Keratinocyte (primary cell): ENCODE results near the gene FNDC3B. TPM values are rescaled to one million over a fixed set of nuclear protein-coding genes. Genes with fewer than 3 reads are reported as not detected.

Experiments used
- DNase-seq: peaks from one replicate; pipeline ENCODE4 v3.0.0-alpha.2; 2011; ENCODE audit warnings: low read depth, missing footprints, low spot score
- FAIRE-seq: peaks from 2 replicates; lab custom pipeline; 2011; peaks lifted over from hg19 to GRCh38; lab: Jason Lieb, UNC
- H2AFZ ChIP-seq: 2 replicates; pipeline ENCODE4 v1.6.0; 2012; ENCODE audit warnings: low read length, control low read depth, inconsistent platforms; ENCODE audit not compliant: control insufficient read depth
- H3K27ac ChIP-seq: 2 replicates; pipeline ENCODE4 v1.5.1; 2011; ENCODE audit warnings: low read length; ENCODE audit not compliant: control insufficient read depth, insufficient read depth
- H3K27me3 ChIP-seq: 3 replicates; pipeline ENCODE4 v1.6.0; 2011; ENCODE audit warnings: low read length; ENCODE audit not compliant: control insufficient read depth, insufficient read depth; ENCODE audit errors: extremely low read depth
- H3K36me3 ChIP-seq, 2 experiments: 2 replicates in 1 of 2; 3 replicates in 1 of 2; pipeline ENCODE4 v1.5.1; 2011; ENCODE audit warnings: low read length in 2 of 2, mild to moderate bottlenecking in 1 of 2; ENCODE audit not compliant: control insufficient read depth in 2 of 2, insufficient read depth in 2 of 2; ENCODE audit errors: extremely low read depth in 1 of 2
- H3K4me1 ChIP-seq: 3 replicates; pipeline ENCODE4 v1.5.1; 2011; ENCODE audit warnings: low read length; ENCODE audit not compliant: control insufficient read depth, insufficient read depth; ENCODE audit errors: extremely low read depth
- H3K4me2 ChIP-seq: 3 replicates; pipeline ENCODE4 v1.6.0; 2011; ENCODE audit warnings: low read depth, low read length; ENCODE audit not compliant: control insufficient read depth, insufficient read depth; ENCODE audit errors: extremely low read depth
- H3K4me3 ChIP-seq, 3 experiments: fragments of 200-600 bp in 1 of 3; sonication (generic) in 1 of 3; 2 replicates in 2 of 3; 3 replicates in 1 of 3; pipeline ENCODE4 v1.5.1; 2011 to 2016; ENCODE audit warnings: low read length in 3 of 3, mild to moderate bottlenecking in 3 of 3, control low read depth in 2 of 3, inconsistent platforms in 1 of 3, low read depth in 1 of 3, mixed read lengths in 1 of 3, mixed run types in 1 of 3, moderate library complexity in 1 of 3; ENCODE audit not compliant: control insufficient read depth in 2 of 3, insufficient read depth in 2 of 3; ENCODE audit errors: extremely low read depth in 1 of 3
- H3K79me2 ChIP-seq: 2 replicates; pipeline ENCODE4 v1.6.0; 2012; ENCODE audit warnings: low read length; ENCODE audit not compliant: control insufficient read depth, insufficient read depth
- H3K9ac ChIP-seq: 3 replicates; pipeline ENCODE4 v1.6.0; 2011; ENCODE audit warnings: low read length; ENCODE audit not compliant: control insufficient read depth, insufficient read depth; ENCODE audit errors: extremely low read depth
- H3K9me1 ChIP-seq: 3 replicates; pipeline ENCODE4 v1.6.0; 2011; ENCODE audit warnings: low read length; ENCODE audit not compliant: control insufficient read depth, insufficient read depth; ENCODE audit errors: extremely low read depth
- H3K9me3 ChIP-seq: 2 replicates; pipeline ENCODE4 v1.5.1; 2012; ENCODE audit warnings: low read depth, low read length; ENCODE audit not compliant: control insufficient read depth
- H4K20me1 ChIP-seq: 3 replicates; pipeline ENCODE4 v1.6.0; 2011; ENCODE audit warnings: low read length; ENCODE audit not compliant: control insufficient read depth, insufficient read depth; ENCODE audit errors: extremely low read depth
- CTCF ChIP-seq, 3 experiments: IDR thresholded peaks in 1 of 3; conservative IDR thresholded peaks in 1 of 3; optimal IDR thresholded peaks in 1 of 3; 2 replicates in 2 of 3; 3 replicates in 1 of 3; pipeline versions ENCODE3 to v1.5.1; 2011; ENCODE audit warnings: low read length in 3 of 3, mild to moderate bottlenecking in 3 of 3, moderate library complexity in 2 of 3, control low read depth in 1 of 3, inconsistent platforms in 1 of 3; ENCODE audit not compliant: insufficient read depth in 2 of 3; ENCODE audit errors: extremely low read depth in 1 of 3
- EZH2 ChIP-seq: IDR thresholded peaks from one replicate; pipeline ENCODE4 v1.6.1; 2012; ENCODE audit warnings: inconsistent platforms, mild to moderate bottlenecking, low read length, moderate library complexity
- dilution Hi-C: fragments of 300-500 bp; cut with MboI; formaldehyde crosslinking; loops from one replicate; pipeline ENCODE4 v1.7.0; 2020; ENCODE audit warnings: low sequenced_read_pairs; ENCODE audit not compliant: extremely low pct_ligation_motif_present
- polyA plus RNA-seq, 5 experiments: library from polyadenylated mRNA; depleted of rRNA in 3 of 5; stranded (reverse) in 3 of 5; stranded (forward) in 1 of 5; unstranded in 1 of 5; fragments of >200 nt; gene quantifications; 1 replicate in 1 of 5; 2 replicates in 3 of 5; 3 replicates in 1 of 5; pipeline versions ENCODE4 v1.2.1 to v1.2.3, GENCODE V29; 2011 to 2012; ENCODE audit warnings: missing spikeins in 2 of 5, low read depth in 1 of 5, low replicate concordance in 1 of 5

FNDC3B gene
- polyA plus RNA-seq, 1 donor (not counting 4 experiments of a cell fraction or from before 2014, with no cell fraction given) = 31.4 TPM

- no peak overlapping the region for H3K27ac ChIP-seq
- H3K4me1 ChIP-seq = peaks cover 7% of the 10 kb centered on the region
- DNase-seq (peak; percentile 17), FAIRE-seq (peak; percentile 90)
- H3K36me3 ChIP-seq = peaks cover 14 to 16% of the 10 kb centered on the region in 2 experiments
- no peak overlapping the region for H3K4me3 ChIP-seq
- no peak overlapping the region for H3K9ac ChIP-seq
- TF ChIP-seq EZH2 (no peak), CTCF (optimal IDR thresholded peaks at IDR 0.05 in 1 of 3, IDR thresholded peaks at IDR 0.05 in 1 of 3, conservative IDR thresholded peaks at IDR 0.05 in 1 of 3; ENCODE audit: extremely low read depth in 1 of 3, insufficient read depth in 2 of 3, low read length in 3 of 3) (peak; percentile 85 to 91 (median 91))
- H3K4me2 ChIP-seq = no peak overlapping the region
- dilution Hi-C loops = no loop called here
- H3K9me1 ChIP-seq = no peaks in the 10 kb centered on the region
- H2AFZ ChIP-seq = no peak overlapping the region
- no peaks in the 10 kb centered on the region for H4K20me1 ChIP-seq
- H3K9me3 ChIP-seq = no peaks in the 10 kb centered on the region
- H3K27me3 ChIP-seq = no peaks in the 10 kb centered on the region
- H3K79me2 ChIP-seq = no peaks in the 10 kb centered on the region
Measured at GRCh38 chr3:172332256-172333041, 293.1 kb downstream of the FNDC3B start.

- Histone ChIP-seq H3K9ac (no peak overlapping the region), H3K4me1 (peaks cover 7% of the 10 kb centered on the region), H3K79me2 (no peaks in the 10 kb centered on the region), H4K20me1 (no peaks in the 10 kb centered on the region), H3K36me3 (peaks cover 14 to 21% of the 10 kb centered on the region in 2 experiments), H3K4me2 (no peak overlapping the region), H3K9me3 (no peaks in the 10 kb centered on the region), H3K9me1 (no peaks in the 10 kb centered on the region), H3K4me3 (no peak overlapping the region), H3K27ac (no peak overlapping the region), H3K27me3 (no peaks in the 10 kb centered on the region), H2AFZ (no peak overlapping the region)
- TF ChIP-seq EZH2 (no peak), CTCF (optimal IDR thresholded peaks at IDR 0.05 in 1 of 3, IDR thresholded peaks at IDR 0.05 in 1 of 3, conservative IDR thresholded peaks at IDR 0.05 in 1 of 3; ENCODE audit: extremely low read depth in 1 of 3, insufficient read depth in 2 of 3, low read length in 3 of 3) (no peak)
- dilution Hi-C loops = no loop called here
- DNase-seq (no peak), FAIRE-seq (no peak)
Measured at GRCh38 chr3:172333042-172333377, 293.6 kb downstream of the FNDC3B start.
